HG03439 (cell line): ENCODE results near the gene TOX2.

ENCODE experiments used
- ATAC-seq: cut with Tn5 transposase; IDR thresholded peaks from one replicate; pipeline ENCODE4 v1.9.1; 2021; ENCODE audit warnings: mild to moderate bottlenecking, moderate library complexity; ENCODE audit not compliant: unreplicated experiment

Gene TOX2

GRCh38 chr20:44073011-44073674 lies 158.5 kb downstream of the TOX2 start:
- ATAC-seq, result no peak

GRCh38 chr20:44073675-44074071 lies 159.0 kb downstream of the TOX2 start:
- no peak for ATAC-seq

- ATAC-seq, result no peak
Measured at GRCh38 chr20:44074252-44075151, 159.8 kb downstream of the TOX2 start.

DNA sequence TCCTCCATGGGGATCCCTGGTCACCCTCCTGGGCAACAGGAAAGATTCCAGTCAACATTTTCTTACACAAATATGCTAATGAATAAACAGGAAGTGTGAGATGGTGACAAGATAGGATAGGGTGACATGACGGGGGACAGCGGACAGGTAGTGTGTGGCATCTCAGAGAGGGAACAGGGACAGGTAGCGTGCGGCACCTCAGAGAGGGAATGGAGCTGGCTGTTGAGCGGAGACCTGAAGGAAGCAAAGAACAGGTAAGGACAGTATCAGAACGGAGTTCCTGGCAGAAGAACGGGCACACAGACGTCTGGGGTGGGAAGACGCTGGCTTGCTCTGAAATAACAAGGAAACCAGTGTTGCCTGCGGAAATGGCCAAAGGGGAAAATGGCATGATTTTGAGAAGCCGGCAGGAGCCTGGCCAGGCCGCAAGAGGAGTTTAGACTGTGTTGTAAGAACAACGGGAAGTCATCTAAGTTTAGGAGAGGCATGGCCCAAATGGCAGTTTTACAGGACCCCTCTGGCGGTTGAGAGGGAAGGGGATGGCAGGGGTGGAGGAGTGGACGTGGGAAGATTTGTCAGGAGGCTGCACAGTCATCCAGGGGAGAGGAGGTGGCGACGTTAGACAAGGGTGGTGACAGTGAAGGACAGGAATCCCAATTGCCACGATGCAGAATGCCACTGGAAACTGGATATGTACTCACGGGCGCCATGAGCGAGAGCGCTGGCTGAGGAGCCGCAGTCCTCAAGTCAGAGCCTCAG lies 160.7 kb downstream of the TOX2 start:
- no peak for ATAC-seq

- no peak for ATAC-seq
Measured at GRCh38 chr20:44075950-44076232, 161.2 kb downstream of the TOX2 start.

GRCh38 chr20:44079291-44079690 lies 164.6 kb downstream of the TOX2 start:
- ATAC-seq, result no peak

DNA sequence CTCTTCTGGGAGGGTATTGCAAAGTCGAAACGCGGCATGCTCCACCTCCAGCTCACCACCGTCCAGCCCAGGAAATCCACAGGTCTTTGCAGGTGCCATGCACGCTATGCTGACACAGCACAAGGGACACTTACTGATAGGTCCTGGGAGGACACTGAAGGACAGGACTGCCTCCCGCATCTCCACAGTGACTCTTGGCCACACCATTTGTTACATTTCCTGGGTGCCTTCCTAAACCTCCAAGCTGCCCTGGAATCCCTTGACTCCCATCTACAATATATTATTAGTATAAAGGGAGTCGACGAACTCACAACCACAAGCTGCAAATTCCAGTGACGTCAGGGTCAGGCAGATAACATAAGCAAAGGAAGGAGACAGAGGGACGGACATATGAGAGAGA lies 165.4 kb downstream of the TOX2 start:
- ATAC-seq, result no peak

GRCh38 chr20:44080646-44081267 lies 166.1 kb downstream of the TOX2 start:
- peak; percentile 81 for ATAC-seq

DNA sequence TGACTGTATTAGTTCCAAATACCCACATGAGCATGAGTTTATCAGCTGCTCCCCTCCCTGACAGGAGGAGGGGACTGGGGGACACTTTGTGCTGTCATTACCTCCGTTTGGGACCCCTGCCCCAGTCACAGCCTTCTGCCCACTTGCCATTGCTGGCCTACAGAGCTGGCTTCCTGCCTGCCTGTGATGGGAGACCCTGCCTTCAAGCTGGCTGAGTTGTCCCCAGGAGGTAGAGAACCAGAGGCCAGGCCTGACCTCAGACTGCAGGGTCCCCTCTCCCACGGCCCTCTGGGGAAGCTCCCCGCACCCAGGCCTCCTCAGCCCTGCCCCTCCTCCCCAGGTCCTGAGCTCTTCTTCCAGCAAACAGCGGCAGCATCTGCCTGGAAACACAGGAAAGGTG lies 166.8 kb downstream of the TOX2 start:
- ATAC-seq, result no peak

DNA sequence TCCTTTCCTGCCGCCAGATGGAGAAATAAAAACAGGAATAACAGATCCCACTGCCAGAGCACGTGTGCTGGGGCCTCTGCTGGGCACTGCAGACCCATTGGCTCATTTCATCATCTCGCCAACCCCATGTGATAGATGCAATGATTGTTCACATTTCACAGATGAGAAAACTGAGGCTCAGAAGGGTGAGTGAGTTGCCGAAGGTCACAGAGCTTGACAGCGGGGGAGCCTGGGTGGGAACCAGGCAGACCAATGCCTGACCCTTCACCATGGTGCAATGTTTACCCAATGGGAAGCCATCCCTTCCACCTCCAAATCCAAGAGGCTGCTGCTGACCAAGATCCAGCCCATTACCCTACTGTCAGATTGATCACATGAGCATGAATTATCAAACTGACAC lies 167.2 kb downstream of the TOX2 start:
- ATAC-seq, result no peak

DNA sequence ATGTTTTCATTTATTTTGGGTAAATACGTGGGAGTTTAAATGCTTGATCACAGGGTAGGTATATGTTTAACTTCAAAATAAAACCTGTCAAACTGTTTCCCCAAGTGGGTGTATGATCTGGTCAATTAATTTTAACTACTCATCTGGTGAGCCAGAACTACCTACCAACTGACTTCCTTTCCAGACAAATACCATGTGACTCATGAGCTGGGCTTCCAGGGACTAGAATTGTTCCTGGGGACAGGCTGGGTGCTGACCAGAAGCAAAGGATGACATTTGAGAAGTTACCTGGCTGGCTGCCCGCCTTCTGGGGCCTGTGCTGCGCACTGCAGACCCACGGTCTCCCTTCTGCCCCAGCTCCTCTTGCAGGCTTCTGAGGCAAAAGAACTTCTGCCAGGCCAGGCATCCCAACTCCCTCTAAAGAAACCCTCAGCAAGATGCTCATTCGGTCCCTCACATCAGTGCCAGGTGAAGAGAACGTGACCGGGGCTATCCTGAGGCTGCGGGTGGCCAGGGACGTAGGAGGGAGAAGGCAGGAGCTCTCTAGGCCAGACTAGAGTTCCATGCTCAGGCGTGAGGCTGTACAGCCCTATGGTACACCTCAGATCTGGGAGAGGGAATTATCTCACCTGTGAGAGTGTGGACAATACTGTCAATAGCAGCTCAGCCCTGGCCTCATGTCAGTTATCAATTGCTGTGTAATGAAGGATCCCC lies 168.7 kb downstream of the TOX2 start:
- no peak for ATAC-seq

GRCh38 chr20:44084439-44084838 lies 169.8 kb downstream of the TOX2 start:
- ATAC-seq, result no peak

GRCh38 chr20:44084891-44085290 lies 170.2 kb downstream of the TOX2 start:
- no peak for ATAC-seq

GRCh38 chr20:44085616-44086434 lies 171.2 kb downstream of the TOX2 start:
- ATAC-seq, result no peak

DNA sequence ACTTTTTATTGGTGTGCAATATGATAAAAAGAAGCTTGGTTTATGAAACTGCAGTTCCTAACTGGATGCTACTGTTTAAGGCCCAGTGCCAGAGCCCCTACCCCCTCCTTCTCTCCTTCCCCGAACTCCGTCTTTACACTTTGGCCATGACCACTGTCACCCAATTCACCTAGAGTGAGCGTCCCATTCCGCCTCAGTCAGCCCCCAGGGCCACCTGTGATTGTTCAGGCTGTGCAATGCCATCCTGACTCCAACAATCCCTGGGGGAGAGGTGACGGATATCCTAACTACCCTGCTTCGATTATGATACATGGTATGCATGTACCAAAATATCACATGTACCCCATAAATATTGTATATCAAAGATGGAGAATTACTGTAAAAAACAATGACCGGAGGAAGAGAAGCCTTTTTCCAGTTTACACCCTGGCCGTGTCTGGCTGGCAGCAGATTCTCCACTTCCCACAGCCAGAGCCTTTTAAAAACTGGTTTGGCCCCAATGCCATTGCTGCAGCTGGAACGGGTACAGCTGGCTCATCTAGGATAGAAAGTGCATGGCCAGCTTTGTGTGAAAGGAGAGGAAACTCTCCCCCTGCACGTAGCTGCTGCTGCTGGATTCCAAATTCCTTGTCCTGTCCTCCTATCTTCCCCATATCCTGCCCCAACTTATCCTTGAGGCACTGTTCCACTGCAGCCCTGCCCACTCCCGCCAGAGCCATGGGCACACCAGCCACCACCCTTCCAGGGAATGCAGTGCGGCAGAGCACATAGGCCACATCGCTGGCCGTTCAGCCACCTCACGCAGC lies 172.6 kb downstream of the TOX2 start:
- no peak for ATAC-seq

- ATAC-seq, result no peak
Measured at GRCh38 chr20:44087857-44088120, 173.1 kb downstream of the TOX2 start.

- ATAC-seq, result no peak
Measured at GRCh38 chr20:44089987-44090674, 175.5 kb downstream of the TOX2 start.

DNA sequence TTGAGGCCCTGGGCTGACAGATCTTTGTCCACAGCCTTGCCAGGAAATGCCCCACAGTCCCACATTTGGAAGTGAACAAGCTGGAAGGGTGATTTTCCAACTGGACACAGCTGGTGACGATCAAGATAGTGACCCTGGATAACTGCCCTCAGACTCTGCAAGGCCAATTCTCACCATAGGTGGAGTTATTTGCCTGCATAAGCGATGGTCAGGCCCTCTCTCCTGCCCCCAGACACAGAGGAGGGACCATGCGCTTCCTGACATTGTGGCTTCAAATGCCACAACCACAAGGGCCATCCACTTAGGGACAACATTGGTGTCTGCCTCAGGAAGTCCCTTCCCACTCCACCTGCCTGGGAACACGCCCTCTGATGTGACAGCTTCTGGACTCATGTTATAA lies 176.4 kb downstream of the TOX2 start:
- no peak for ATAC-seq
